PC-3 (cell line): ENCODE data around the gene PRDX6. TPM values are rescaled to one million over a fixed set of nuclear protein-coding genes. Genes with fewer than 3 reads are reported as not detected.

Experiments used
- ATAC-seq: fragments of 200-7000 bp; cut with Tn5 transposase; 2 replicates; pipeline ENCODE4 v1.9.1; 2020; ENCODE audit warnings: mild to moderate bottlenecking, moderate library complexity
- BruUV-seq: library from RNA; stranded (reverse); fragments of 400-500 nt; replicated peaks from 2 replicates; lab custom pipeline; 2021; lab: Mats Ljungman, UMichigan
- CTCF ChIA-PET: fragments of 300-600 bp; sonication (Branson Sonifier 250); formaldehyde crosslinking; loops from one replicate; lab custom pipeline; 2022; ENCODE audit warnings: antibody characterized with exemption; lab: Charles Lee
- POLR2A ChIA-PET: fragments of 300-600 bp; sonication (Branson Sonifier 250); formaldehyde crosslinking; loops from one replicate; lab custom pipeline; 2022; ENCODE audit warnings: antibody characterized with exemption; ENCODE audit not compliant: unreplicated experiment; lab: Charles Lee
- DNase-seq: peaks from one replicate; pipeline ENCODE4 v3.0.0-alpha.2; 2015
- H2AFZ ChIP-seq: fragments of 300-600 bp; sonication (generic); 2 replicates; pipeline ENCODE4 v1.6.0; 2016; ENCODE audit warnings: antibody characterized with exemption, low read length
- H3F3A ChIP-seq: fragments of 300-600 bp; sonication (generic); one replicate; pipeline ENCODE4 v1.6.0; 2017; ENCODE audit warnings: antibody characterized with exemption, low read length, control low read depth, mild to moderate bottlenecking; ENCODE audit not compliant: unreplicated experiment
- H3K27ac ChIP-seq: fragments of 300-600 bp; sonication (generic); 2 replicates; pipeline ENCODE4 v1.5.1; 2016; ENCODE audit warnings: mild to moderate bottlenecking, low read length
- H3K27me3 ChIP-seq: fragments of 300-600 bp; sonication (generic); 2 replicates; pipeline ENCODE4 v1.6.1; 2016; ENCODE audit warnings: low read length, mixed read lengths
- H3K36me3 ChIP-seq: fragments of 300-600 bp; sonication (generic); 2 replicates; pipeline ENCODE4 v1.6.1; 2016; ENCODE audit warnings: low read depth, mixed run types, low read length, mixed read lengths
- H3K4me1 ChIP-seq: fragments of 300-600 bp; sonication (generic); 2 replicates; pipeline ENCODE4 v1.5.1; 2016; ENCODE audit warnings: low read length; ENCODE audit not compliant: insufficient read depth
- H3K4me2 ChIP-seq: fragments of 300-600 bp; sonication (generic); 2 replicates; pipeline ENCODE4 v1.6.0; 2016; ENCODE audit warnings: low read length
- H3K4me3 ChIP-seq: fragments of 300-600 bp; sonication (generic); 2 replicates; pipeline ENCODE4 v1.5.1; 2016; ENCODE audit warnings: mild to moderate bottlenecking, low read length, mixed read lengths
- H3K79me2 ChIP-seq: fragments of 300-600 bp; sonication (generic); 2 replicates; pipeline ENCODE4 v1.6.1; 2017; ENCODE audit warnings: low read length, mixed read lengths
- H3K9ac ChIP-seq: fragments of 300-600 bp; sonication (generic); 2 replicates; pipeline ENCODE4 v1.6.0; 2016; ENCODE audit warnings: mild to moderate bottlenecking, low read length
- H3K9me2 ChIP-seq: fragments of 300-600 bp; sonication (generic); replicated peaks from 2 replicates; pipeline ENCODE4 v1.6.1; 2016; ENCODE audit warnings: mixed run types, low read length, mixed read lengths
- H3K9me3 ChIP-seq: fragments of 300-600 bp; sonication (generic); 2 replicates; pipeline ENCODE4 v1.6.1; 2016; ENCODE audit warnings: low read length, mixed read lengths
- H4K20me1 ChIP-seq: fragments of 300-600 bp; sonication (generic); 2 replicates; pipeline ENCODE4 v1.6.1; 2016; ENCODE audit warnings: low read length, mixed read lengths
- CTCF ChIP-seq: fragments of 300-600 bp; sonication (generic); conservative IDR thresholded peaks from 2 replicates; pipeline ENCODE4 v1.5.1; 2017; ENCODE audit warnings: antibody characterized with exemption, low read depth, mild to moderate bottlenecking, low read length
- EZH2 ChIP-seq: fragments of 300-600 bp; sonication (generic); IDR thresholded peaks from one replicate; pipeline ENCODE4 v1.6.1; 2017; ENCODE audit warnings: antibody characterized with exemption, mild to moderate bottlenecking, low read length; ENCODE audit not compliant: unreplicated experiment
- EZH2phosphoT487 ChIP-seq: fragments of 300-600 bp; sonication (generic); IDR thresholded peaks from 2 replicates; pipeline ENCODE4 v1.6.1; 2018; ENCODE audit warnings: mild to moderate bottlenecking, antibody characterized with exemption, low read length, borderline replicate concordance
- intact Hi-C: fragments of 100-400 bp; cut with micrococcal nuclease; formaldehyde crosslinking; loops from 2 replicates; pipeline ENCODE4 v1.9.0; 2023
- total RNA-seq: library from RNA; depleted of rRNA; stranded (reverse); fragments of >200 nt; gene quantifications from 2 replicates; pipeline ENCODE4 v1.2.3, GENCODE V29; 2014

PRDX6 gene
- total RNA-seq, 1 experiment from 2014 or later, result 829 TPM

GRCh38 chr1:173475564-173476196 lies 1.5 kb upstream of the PRDX6 start:
- H3K4me2 ChIP-seq, result peak overlapping the region; percentile 87
- DNase-seq (peak; percentile 85), ATAC-seq (peak; percentile 6)
- H3F3A ChIP-seq, result peaks cover 18% of the 10 kb centered on the region
- BruUV-seq, result no TSS peak
- peak overlapping the region; percentile 73 for H3K4me3 ChIP-seq
- intact Hi-C loops, result loop anchor here (5.0 kb wide), 1 partner anchor 212 kb away; no protein-coding TSS in a partner anchor
- peaks cover 61% of the 10 kb centered on the region for H3K79me2 ChIP-seq
- no peak for TF ChIP-seq EZH2phosphoT487
- no peak for TF ChIP-seq EZH2
- no peak; the same call in 1 of the 2 replicates for TF ChIP-seq CTCF
- ChIA-PET CTCF (interaction anchor here (0.7 to 2.4 kb wide), 5 partner anchors 32 to 730 kb away, joined by 3 to 13 read pairs (median 4); no protein-coding TSS in a partner anchor), POLR2A (interaction anchor here (0.5 to 1.4 kb wide), 5 partner anchors 31 to 56 kb away, joined by 3 to 10 read pairs (median 5); no protein-coding TSS in a partner anchor)
- H3K27me3 ChIP-seq, result no peaks in the 10 kb centered on the region
- peaks cover 60% of the 10 kb centered on the region for H3K4me1 ChIP-seq
- H3K27ac ChIP-seq, result peak overlapping the region; percentile 68
- no peaks in the 10 kb centered on the region for H3K9me2 ChIP-seq
- H3K9me3 ChIP-seq, result peaks cover 2% of the 10 kb centered on the region
- peaks cover 34% of the 10 kb centered on the region for H3K36me3 ChIP-seq
- peak overlapping the region; percentile 73 for H3K9ac ChIP-seq
- H2AFZ ChIP-seq, result peak overlapping the region; percentile 89
- peaks cover 25% of the 10 kb centered on the region for H4K20me1 ChIP-seq

GRCh38 chr1:173476197-173476664 lies 904 bp upstream of the PRDX6 start:
- CTCF ChIA-PET, result interaction anchor here (0.5 to 2.4 kb wide), 9 partner anchors 30 to 734 kb away, joined by 3 to 13 read pairs (median 4); no protein-coding TSS in a partner anchor
- intact Hi-C loops, result loop anchor here (5.0 kb wide), 1 partner anchor 211 kb away; no protein-coding TSS in a partner anchor
- peak overlapping the region; percentile 73 for H3K9ac ChIP-seq
- no peak for ATAC-seq
- no peaks in the 10 kb centered on the region for H3K9me2 ChIP-seq
- no peaks in the 10 kb centered on the region for H3K9me3 ChIP-seq
- H4K20me1 ChIP-seq, result peaks cover 30% of the 10 kb centered on the region
- peaks cover 60% of the 10 kb centered on the region for H3K4me1 ChIP-seq
- H3K27me3 ChIP-seq, result no peaks in the 10 kb centered on the region
- TF ChIP-seq EZH2phosphoT487, result no peak
- TF ChIP-seq EZH2, result no peak
- TF ChIP-seq CTCF, result no peak
- TSS peak; percentile 58 for BruUV-seq
- peak overlapping the region; percentile 89 for H2AFZ ChIP-seq
- POLR2A ChIA-PET, result interaction anchor here (0.5 to 1.7 kb wide), 12 partner anchors 31 to 350 kb away, joined by 3 to 16 read pairs (median 4); no protein-coding TSS in a partner anchor
- H3K27ac ChIP-seq, result peak overlapping the region; percentile 68
- peaks cover 18% of the 10 kb centered on the region for H3F3A ChIP-seq
- peak overlapping the region; percentile 87 for H3K4me2 ChIP-seq
- H3K79me2 ChIP-seq, result peaks cover 66% of the 10 kb centered on the region
- H3K4me3 ChIP-seq, result peak overlapping the region; percentile 73
- DNase-seq, result peak; percentile 40
- H3K36me3 ChIP-seq, result peaks cover 35% of the 10 kb centered on the region
